ENCODE results near the gene MACIR. TPM values are rescaled to one million over a fixed set of nuclear protein-coding genes. Genes with fewer than 3 reads are reported as not detected.

The MACIR gene, protein sequence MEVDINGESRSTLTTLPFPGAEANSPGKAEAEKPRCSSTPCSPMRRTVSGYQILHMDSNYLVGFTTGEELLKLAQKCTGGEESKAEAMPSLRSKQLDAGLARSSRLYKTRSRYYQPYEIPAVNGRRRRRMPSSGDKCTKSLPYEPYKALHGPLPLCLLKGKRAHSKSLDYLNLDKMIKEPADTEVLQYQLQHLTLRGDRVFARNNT
- total RNA-seq (3.5 and 3.9 TPM in 2 replicates), polyA plus RNA-seq (5.5 and 7.3 TPM in 2 replicates), polyA minus RNA-seq (ENCODE audit: low replicate concordance) (3.4 and 5.5 TPM in 2 replicates)
- polyA plus RNA-seq (2012): 5.9 and 7.1 TPM in 2 replicates

GRCh38 chr5:103258368-103258956 is at the start of gene MACIR:
Gene MACIR, plus strand, starts transcription at chr5:103258763. Its CDS starts 17,157 bp downstream, at chr5:103275920.
- H4K20me1 ChIP-seq (ENCODE audit: control insufficient read depth, extremely low read depth, insufficient read depth, low read length): no peaks in the 10 kb centered on the region
- DNase-seq (ENCODE audit: low read depth in 2 of 2): peak; percentile 95 to 98
- H3K36me3 ChIP-seq (ENCODE audit: control insufficient read depth, insufficient read depth, low read length): no peaks in the 10 kb centered on the region
- peak in 1 of 2 donors; percentile 10 for TF ChIP-seq CTCF (conservative IDR thresholded peaks at IDR 0.05 in 1 of 2, IDR thresholded peaks at IDR 0.05 in 1 of 2; ENCODE audit: low read depth in 1 of 2, low read length in 2 of 2)
- TF ChIP-seq EZH2 (IDR thresholded peaks at IDR 0.05; ENCODE audit: low read length, missing control alignments): no peak
- H3K4me2 ChIP-seq (ENCODE audit: extremely low read depth, insufficient read depth, low read length): peak within 1 kb of the TSS; percentile 88
- peak within 1 kb of the TSS; percentile 65 for H3K9ac ChIP-seq (ENCODE audit: insufficient read depth, low read length)
- no peaks in the 10 kb centered on the region for H3K27me3 ChIP-seq (ENCODE audit: control insufficient read depth, insufficient read depth, low read length)
- no peaks in the 10 kb centered on the region for H3K9me3 ChIP-seq (ENCODE audit: control insufficient read depth, insufficient read depth, low read depth, low read length)
- peak within 1 kb of the TSS; percentile 72 to 87 (median 83) for H3K4me3 ChIP-seq (replicated peaks in 1 of 4; ENCODE audit: control extremely low read depth in 1 of 4, insufficient read depth in 1 of 4, low read depth in 3 of 4, low read length in 4 of 4)
- peaks cover 2% of the 10 kb centered on the region for H3K4me1 ChIP-seq (ENCODE audit: control insufficient read depth, extremely low read depth, insufficient read depth, low read length)
- peak within 1 kb of the TSS; percentile 63 for H3K27ac ChIP-seq (ENCODE audit: insufficient read depth, low read length)
- peaks cover 27% of the 10 kb centered on the region for H3K79me2 ChIP-seq (ENCODE audit: control insufficient read depth, insufficient read depth, low read length)
- H2AFZ ChIP-seq (ENCODE audit: low read length): peak within 1 kb of the TSS; percentile 73

GRCh38 chr5:103209065-103209464 is 49.5 kb upstream of the MACIR start:
- Histone ChIP-seq H4K20me1 (ENCODE audit: control insufficient read depth, extremely low read depth, insufficient read depth, low read length) (no peaks in the 10 kb centered on the region), H3K79me2 (ENCODE audit: control insufficient read depth, insufficient read depth, low read length) (no peaks in the 10 kb centered on the region), H3K9ac (ENCODE audit: insufficient read depth, low read length) (no peak overlapping the region), H3K4me1 (ENCODE audit: control insufficient read depth, extremely low read depth, insufficient read depth, low read length) (no peaks in the 10 kb centered on the region), H3K36me3 (ENCODE audit: control insufficient read depth, insufficient read depth, low read length) (no peaks in the 10 kb centered on the region), H3K4me2 (ENCODE audit: extremely low read depth, insufficient read depth, low read length) (no peak overlapping the region), H3K9me3 (ENCODE audit: control insufficient read depth, insufficient read depth, low read depth, low read length) (no peaks in the 10 kb centered on the region), H2AFZ (ENCODE audit: low read length) (no peak overlapping the region), H3K27ac (ENCODE audit: insufficient read depth, low read length) (no peak overlapping the region), H3K4me3 (replicated peaks in 1 of 4; ENCODE audit: control extremely low read depth in 1 of 4, insufficient read depth in 1 of 4, low read depth in 3 of 4, low read length in 4 of 4) (no peak overlapping the region), H3K27me3 (ENCODE audit: control insufficient read depth, insufficient read depth, low read length) (no peaks in the 10 kb centered on the region)
- TF ChIP-seq EZH2 (IDR thresholded peaks at IDR 0.05; ENCODE audit: low read length, missing control alignments): no peak
- no peak for TF ChIP-seq CTCF (conservative IDR thresholded peaks at IDR 0.05 in 1 of 2, IDR thresholded peaks at IDR 0.05 in 1 of 2; ENCODE audit: low read depth in 1 of 2, low read length in 2 of 2)
- DNase-seq (ENCODE audit: low read depth in 2 of 2): no peak

DNA sequence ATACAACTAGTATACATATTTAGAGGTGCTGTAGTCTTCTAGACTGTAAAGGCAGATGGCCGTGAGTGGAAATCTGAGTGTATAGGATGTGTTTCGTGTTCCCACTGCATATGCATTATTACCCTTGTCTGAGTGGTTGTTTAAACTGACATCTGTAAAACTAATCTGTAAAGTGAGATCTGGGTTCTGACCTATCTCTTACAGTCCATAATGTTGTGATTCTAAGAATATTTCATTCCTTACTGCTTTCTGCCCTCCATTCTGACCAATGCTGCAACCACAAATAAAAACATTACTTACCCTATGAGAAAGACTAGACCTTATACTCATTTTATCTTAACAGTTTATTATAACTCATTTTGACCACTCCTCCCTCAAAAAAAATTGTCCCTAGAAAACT is 47.6 kb upstream of the MACIR start:
- DNase-seq (ENCODE audit: low read depth in 2 of 2): no peak
- H3K79me2 ChIP-seq (ENCODE audit: control insufficient read depth, insufficient read depth, low read length): no peaks in the 10 kb centered on the region

More for the DNA sequence above, 47.6 kb upstream of the MACIR start:
- TF ChIP-seq EZH2 (IDR thresholded peaks at IDR 0.05; ENCODE audit: low read length, missing control alignments) (no peak), CTCF (conservative IDR thresholded peaks at IDR 0.05 in 1 of 2, IDR thresholded peaks at IDR 0.05 in 1 of 2; ENCODE audit: low read depth in 1 of 2, low read length in 2 of 2) (no peak)
- no peak overlapping the region for H3K9ac ChIP-seq (ENCODE audit: insufficient read depth, low read length)
- no peaks in the 10 kb centered on the region for H4K20me1 ChIP-seq (ENCODE audit: control insufficient read depth, extremely low read depth, insufficient read depth, low read length)
- no peak overlapping the region for H2AFZ ChIP-seq (ENCODE audit: low read length)
- no peaks in the 10 kb centered on the region for H3K4me1 ChIP-seq (ENCODE audit: control insufficient read depth, extremely low read depth, insufficient read depth, low read length)
- no peak overlapping the region for H3K4me3 ChIP-seq (replicated peaks in 1 of 4; ENCODE audit: control extremely low read depth in 1 of 4, insufficient read depth in 1 of 4, low read depth in 3 of 4, low read length in 4 of 4)
- H3K27me3 ChIP-seq (ENCODE audit: control insufficient read depth, insufficient read depth, low read length): no peaks in the 10 kb centered on the region
- no peaks in the 10 kb centered on the region for H3K9me3 ChIP-seq (ENCODE audit: control insufficient read depth, insufficient read depth, low read depth, low read length)
- H3K27ac ChIP-seq (ENCODE audit: insufficient read depth, low read length): no peak overlapping the region
- no peaks in the 10 kb centered on the region for H3K36me3 ChIP-seq (ENCODE audit: control insufficient read depth, insufficient read depth, low read length)
- H3K4me2 ChIP-seq (ENCODE audit: extremely low read depth, insufficient read depth, low read length): no peak overlapping the region

Data from fibroblast of lung (primary cell).